Measurements from ENCODE around the gene CPTP.

The CPTP gene

GRCh38 chr1:1281533-1282321, 42.9 kb upstream of the CPTP start:
- TF ChIP-seq CTCF (IDR thresholded peaks at IDR 0.05; ENCODE audit: low read depth, low read length) = no peak
- no peak for DNase-seq (ENCODE audit: low read depth, low spot score)
- in situ Hi-C loops (cut with HindIII; ENCODE audit: low sequenced_read_pairs) = no loop called here
- no peak overlapping the region for H3K4me3 ChIP-seq (ENCODE audit: low read depth, low read length)

- H3K4me3 ChIP-seq (ENCODE audit: low read depth, low read length) = no peak overlapping the region
- in situ Hi-C loops (cut with HindIII; ENCODE audit: low sequenced_read_pairs) = no loop called here
- TF ChIP-seq CTCF (IDR thresholded peaks at IDR 0.05; ENCODE audit: low read depth, low read length) = no peak
- no peak for DNase-seq (ENCODE audit: low read depth, low spot score)
Observed at GRCh38 chr1:1282998-1283397, 41.6 kb upstream of the CPTP start.

GRCh38 chr1:1283821-1284220, 40.8 kb upstream of the CPTP start:
- TF ChIP-seq CTCF (IDR thresholded peaks at IDR 0.05; ENCODE audit: low read depth, low read length) = peak; percentile 3
- in situ Hi-C loops (cut with HindIII; ENCODE audit: low sequenced_read_pairs) = no loop called here
- no peak for DNase-seq (ENCODE audit: low read depth, low spot score)
- H3K4me3 ChIP-seq (ENCODE audit: low read depth, low read length) = no peak overlapping the region

GRCh38 chr1:1284221-1285101, 40.1 kb upstream of the CPTP start:
- no peak overlapping the region for H3K4me3 ChIP-seq (ENCODE audit: low read depth, low read length)
- no peak for TF ChIP-seq CTCF (IDR thresholded peaks at IDR 0.05; ENCODE audit: low read depth, low read length)
- no peak for DNase-seq (ENCODE audit: low read depth, low spot score)
- in situ Hi-C loops (cut with HindIII; ENCODE audit: low sequenced_read_pairs) = no loop called here

- H3K4me3 ChIP-seq (ENCODE audit: low read depth, low read length) = no peak overlapping the region
- in situ Hi-C loops (cut with HindIII; ENCODE audit: low sequenced_read_pairs) = no loop called here
- no peak for DNase-seq (ENCODE audit: low read depth, low spot score)
- TF ChIP-seq CTCF (IDR thresholded peaks at IDR 0.05; ENCODE audit: low read depth, low read length) = no peak
Observed at GRCh38 chr1:1285102-1285571, 39.5 kb upstream of the CPTP start.

GRCh38 chr1:1285611-1286311, 38.8 kb upstream of the CPTP start:
- TF ChIP-seq CTCF (IDR thresholded peaks at IDR 0.05; ENCODE audit: low read depth, low read length) = no peak

More at GRCh38 chr1:1285611-1286311, 38.8 kb upstream of the CPTP start:
- H3K4me3 ChIP-seq (ENCODE audit: low read depth, low read length) = no peak overlapping the region
- in situ Hi-C loops (cut with HindIII; ENCODE audit: low sequenced_read_pairs) = no loop called here
- DNase-seq (ENCODE audit: low read depth, low spot score) = no peak
